ENCODE results near the gene COX6B1. TPM values are rescaled to one million over a fixed set of nuclear protein-coding genes. Genes with fewer than 3 reads are reported as not detected.

Gene COX6B1
- total and polyA plus RNA-seq, 2 experiments from 2014 or later, result 817 to 1,609 TPM

GRCh38 chr19:35609851-35610353, 38.2 kb upstream of the COX6B1 start:
- H3K27ac ChIP-seq, result no peak overlapping the region
- no peaks in the 10 kb centered on the region for H3K27me3 ChIP-seq
- no peak overlapping the region for H3K4me3 ChIP-seq
- DNase-seq (ENCODE audit: low read depth in 1 of 2, low spot score in 1 of 2), result no peak
- H3K9me3 ChIP-seq (ENCODE audit: low read depth), result no peaks in the 10 kb centered on the region
- no peak for TF ChIP-seq CTCF (IDR thresholded peaks at IDR 0.05; ENCODE audit: low read depth, low read length)
- no peaks in the 10 kb centered on the region for H3K4me1 ChIP-seq (ENCODE audit: low read depth)
- no peaks in the 10 kb centered on the region for H3K36me3 ChIP-seq

GRCh38 chr19:35612224-35612558, 35.9 kb upstream of the COX6B1 start:
- Histone ChIP-seq H3K4me1 (ENCODE audit: low read depth) (no peaks in the 10 kb centered on the region), H3K9me3 (ENCODE audit: low read depth) (no peaks in the 10 kb centered on the region), H3K36me3 (no peaks in the 10 kb centered on the region), H3K27me3 (no peaks in the 10 kb centered on the region), H3K27ac (no peak overlapping the region), H3K4me3 (no peak overlapping the region)
- TF ChIP-seq CTCF (IDR thresholded peaks at IDR 0.05; ENCODE audit: low read depth, low read length), result no peak
- DNase-seq (ENCODE audit: low read depth in 1 of 2, low spot score in 1 of 2), result no peak

GRCh38 chr19:35612559-35613321, 35.4 kb upstream of the COX6B1 start, which contains the start of gene HAUS5:
Gene HAUS5, plus strand, starts transcription at chr19:35612735. Its CDS starts 60 bp downstream, at chr19:35612795.
- H3K27me3 ChIP-seq, result no peaks in the 10 kb centered on the region
- no peak for TF ChIP-seq CTCF (IDR thresholded peaks at IDR 0.05; ENCODE audit: low read depth, low read length)
- no peaks in the 10 kb centered on the region for H3K9me3 ChIP-seq (ENCODE audit: low read depth)
- H3K27ac ChIP-seq, result no peak within 1 kb of the TSS
- DNase-seq (ENCODE audit: low read depth in 1 of 2, low spot score in 1 of 2), result peak; percentile 91 to 94
- no peaks in the 10 kb centered on the region for H3K36me3 ChIP-seq
- peak within 1 kb of the TSS; percentile 38 for H3K4me3 ChIP-seq
- no peaks in the 10 kb centered on the region for H3K4me1 ChIP-seq (ENCODE audit: low read depth)

GRCh38 chr19:35613574-35613973, 34.5 kb upstream of the COX6B1 start:
- no peak overlapping the region for H3K27ac ChIP-seq
- H3K27me3 ChIP-seq, result no peaks in the 10 kb centered on the region
- H3K9me3 ChIP-seq (ENCODE audit: low read depth), result no peaks in the 10 kb centered on the region
- no peak for TF ChIP-seq CTCF (IDR thresholded peaks at IDR 0.05; ENCODE audit: low read depth, low read length)
- no peaks in the 10 kb centered on the region for H3K36me3 ChIP-seq
- H3K4me3 ChIP-seq, result no peak overlapping the region
- no peaks in the 10 kb centered on the region for H3K4me1 ChIP-seq (ENCODE audit: low read depth)
- DNase-seq (ENCODE audit: low read depth in 1 of 2, low spot score in 1 of 2), result no peak

- no peaks in the 10 kb centered on the region for H3K27me3 ChIP-seq
- no peak overlapping the region for H3K4me3 ChIP-seq
- no peak for DNase-seq (ENCODE audit: low read depth in 1 of 2, low spot score in 1 of 2)
- no peak overlapping the region for H3K27ac ChIP-seq
- H3K4me1 ChIP-seq (ENCODE audit: low read depth), result no peaks in the 10 kb centered on the region
- no peaks in the 10 kb centered on the region for H3K36me3 ChIP-seq
- no peaks in the 10 kb centered on the region for H3K9me3 ChIP-seq (ENCODE audit: low read depth)
- TF ChIP-seq CTCF (IDR thresholded peaks at IDR 0.05; ENCODE audit: low read depth, low read length), result no peak
Measured at GRCh38 chr19:35615036-35615435, 33.1 kb upstream of the COX6B1 start.

All from cardiac muscle cell (in vitro differentiated cells and primary cell).